A549 (cell line): ENCODE data around the gene SLC7A6OS. TPM values are rescaled to one million over a fixed set of nuclear protein-coding genes. Genes with fewer than 3 reads are reported as not detected.

ENCODE experiments used
- ATAC-seq, 2 experiments: fragments of 200-7000 bp in 1 of 2; fragments of >200 bp in 1 of 2; cut with Nextera tagmentation in 1 of 2; cut with Tn5 transposase in 1 of 2; 3 replicates each; pipeline versions ENCODE4 v1.8.0 to v1.9.1; 2018 to 2020; ENCODE audit warnings: mild to moderate bottlenecking in 1 of 2, moderate library complexity in 1 of 2
- CTCF ChIA-PET: fragments of 300-600 bp; sonication (Branson Sonifier 250); formaldehyde crosslinking; extraction: SDS; loops from one replicate; lab custom pipeline; 2021; ENCODE audit warnings: antibody characterized with exemption, inconsistent platforms; lab: Yijun Ruan, JAX
- POLR2A ChIA-PET: fragments of 350-600 bp; formaldehyde crosslinking; extraction: SDS; loops from one replicate; lab custom pipeline; 2021; ENCODE audit warnings: antibody characterized with exemption, inconsistent platforms; lab: Yijun Ruan, JAX
- DNase-seq, 2 experiments: peaks; one replicate each; pipeline versions ENCODE4 v3.0.0 to v3.0.0-alpha.2; 2011 to 2016; ENCODE audit warnings: low read depth in 1 of 2, low spot score in 1 of 2
- FAIRE-seq: peaks from 2 replicates; lab custom pipeline; 2011; peaks lifted over from hg19 to GRCh38; lab: Jason Lieb, UNC
- H3K27ac ChIP-seq, 2 experiments: fragments of >200 bp; sonication (Bioruptor Twin); formaldehyde crosslinking; 3 replicates each; pipeline ENCODE4 v1.5.1; 2016 to 2017
- H3K4me1 ChIP-seq: fragments of >200 bp; sonication (Bioruptor Twin); formaldehyde crosslinking; 3 replicates; pipeline ENCODE4 v1.6.1; 2016
- H3K4me2 ChIP-seq: fragments of >200 bp; sonication (Bioruptor Twin); formaldehyde crosslinking; 3 replicates; pipeline ENCODE4 v1.6.1; 2016
- H3K4me3 ChIP-seq: fragments of >200 bp; sonication (Bioruptor Twin); formaldehyde crosslinking; 3 replicates; pipeline ENCODE4 v1.5.1; 2016
- H3K9me3 ChIP-seq: fragments of >200 bp; sonication (Bioruptor Twin); formaldehyde crosslinking; 3 replicates; pipeline ENCODE4 v1.6.1; 2016
- BHLHE40 ChIP-seq: IDR thresholded peaks from 2 replicates; pipeline ENCODE4 v1.6.1; 2012; ENCODE audit warnings: low read depth, low read length, inconsistent platforms
- CBX2 ChIP-seq: fragments of 200-600 bp; sonication (generic); IDR thresholded peaks from 2 replicates; pipeline ENCODE4 v1.6.1; 2016; ENCODE audit warnings: low read depth, mild to moderate bottlenecking, borderline replicate concordance
- CEBPB ChIP-seq, 2 experiments: fragments of >200 bp in 1 of 2; sonication (Bioruptor Twin) in 1 of 2; formaldehyde crosslinking in 1 of 2; IDR thresholded peaks; 2 replicates each; pipeline ENCODE4 v1.6.1; 2012 to 2016
- CHD2 ChIP-seq: fragments of 150-350 bp; IDR thresholded peaks from 2 replicates; pipeline ENCODE4 v1.6.1; 2014; ENCODE audit warnings: low read length; ENCODE audit not compliant: partially characterized antibody
- CHD4 ChIP-seq: fragments of 200-600 bp; sonication (generic); IDR thresholded peaks from 2 replicates; pipeline ENCODE4 v1.6.1; 2016; ENCODE audit warnings: antibody characterized with exemption, mild to moderate bottlenecking, borderline replicate concordance
- EHF ChIP-seq: fragments of 250-450 bp; sonication (Bioruptor Pico); IDR thresholded peaks from 2 replicates; pipeline ENCODE4 v1.5.0; 2020; ENCODE audit warnings: mild to moderate bottlenecking
- EHMT2 ChIP-seq: fragments of 200-600 bp; sonication (generic); IDR thresholded peaks from 2 replicates; pipeline ENCODE4 v1.6.1; 2016; ENCODE audit warnings: antibody characterized with exemption, low read depth, mild to moderate bottlenecking, moderate library complexity
- FOXS1 ChIP-seq: fragments of 250-450 bp; sonication (Bioruptor Pico); IDR thresholded peaks from 2 replicates; pipeline ENCODE4 v1.5.0; 2020; ENCODE audit warnings: mild to moderate bottlenecking, moderate library complexity
- HEYL ChIP-seq: fragments of 250-450 bp; sonication (Bioruptor Pico); IDR thresholded peaks from 2 replicates; pipeline ENCODE4 v1.8.0; 2021; ENCODE audit warnings: mild to moderate bottlenecking, moderate library complexity
- JUN ChIP-seq, 2 experiments: fragments of >200 bp; sonication (Bioruptor Twin); formaldehyde crosslinking; IDR thresholded peaks; 2 replicates in 1 of 2; 3 replicates in 1 of 2; pipeline ENCODE4 v1.6.1; 2016 to 2017
- KDM1A ChIP-seq: fragments of 200-600 bp; sonication (generic); IDR thresholded peaks from 2 replicates; pipeline ENCODE4 v1.6.1; 2016; ENCODE audit warnings: low read depth, mild to moderate bottlenecking
- KDM5A ChIP-seq: fragments of 200-600 bp; sonication (generic); IDR thresholded peaks from 2 replicates; pipeline ENCODE4 v1.6.1; 2016; ENCODE audit warnings: antibody characterized with exemption, mild to moderate bottlenecking
- MAZ ChIP-seq: fragments of 150-350 bp; IDR thresholded peaks from 2 replicates; pipeline ENCODE4 v1.6.1; 2014; ENCODE audit warnings: antibody characterized with exemption, low read depth, low read length, borderline replicate concordance
- PHF8 ChIP-seq: fragments of 200-600 bp; sonication (generic); IDR thresholded peaks from 2 replicates; pipeline ENCODE4 v1.6.1; 2016; ENCODE audit warnings: low read depth, mild to moderate bottlenecking, antibody characterized with exemption, moderate library complexity, borderline replicate concordance
- POLR2A ChIP-seq: IDR thresholded peaks from 2 replicates; pipeline ENCODE4 v1.6.1; 2012; ENCODE audit warnings: mild to moderate bottlenecking, low read length
- RNF2 ChIP-seq: fragments of 200-600 bp; sonication (generic); IDR thresholded peaks from 2 replicates; pipeline ENCODE4 v1.6.1; 2016; ENCODE audit warnings: low read depth, mild to moderate bottlenecking, antibody characterized with exemption, moderate library complexity, borderline replicate concordance
- SMC3 ChIP-seq: fragments of >200 bp; sonication (Bioruptor Twin); formaldehyde crosslinking; IDR thresholded peaks from 3 replicates; pipeline ENCODE4 v1.6.1; 2018; ENCODE audit warnings: inconsistent platforms
- SREBF2 ChIP-seq: fragments of 450-650 bp; IDR thresholded peaks from 2 replicates; pipeline ENCODE4 v1.6.1; 2014; ENCODE audit warnings: mild to moderate bottlenecking, moderate library complexity
- ZC3H11A ChIP-seq: fragments of 450-650 bp; IDR thresholded peaks from 2 replicates; pipeline ENCODE4 v1.6.1; 2014; ENCODE audit warnings: antibody characterized with exemption, mild to moderate bottlenecking
- ZFP36 ChIP-seq: fragments of 450-650 bp; IDR thresholded peaks from 2 replicates; pipeline ENCODE4 v1.6.1; 2014; ENCODE audit warnings: borderline replicate concordance; ENCODE audit not compliant: partially characterized antibody
- ZSCAN20 ChIP-seq: fragments of 250-450 bp; sonication (Bioruptor Pico); IDR thresholded peaks from 2 replicates; pipeline ENCODE4 v1.8.0; 2022; ENCODE audit warnings: mild to moderate bottlenecking, moderate library complexity
- WGBS: methylation state at CpG from one replicate; pipeline ENCODE4 v1.1.6; 2017; ENCODE audit errors: missing lambda C conversion rate; 5-methylcytosine and 5-hydroxymethylcytosine counted together
- polyA plus RNA-seq, 4 experiments: library from polyadenylated mRNA; depleted of rRNA in 3 of 4; stranded (reverse); fragments of >200 nt; fragmentation: RNase III in 1 of 4; extraction: RNeasy Plus Mini Kit Qiagen cat#74134 plus additional on column Dnase treatment in 1 of 4; gene quantifications; 2 replicates in 3 of 4; 3 replicates in 1 of 4; pipeline ENCODE4 v1.2.3, GENCODE V29; 2011 to 2017
- TF ChIP-seq, protein P1 (sequence below): fragments of >200 bp; sonication (Bioruptor Twin); formaldehyde crosslinking; IDR thresholded peaks from 3 replicates; pipeline ENCODE4 v1.6.1; 2016
- TF ChIP-seq, protein P2 (sequence below): fragments of 150-350 bp; IDR thresholded peaks from 2 replicates; pipeline ENCODE4 v1.6.1; 2014; ENCODE audit warnings: low read depth, mild to moderate bottlenecking, low read length
- TF ChIP-seq, protein P3 (sequence below): fragments of 200-600 bp; sonication (generic); IDR thresholded peaks from 2 replicates; pipeline ENCODE4 v1.6.1; 2016; ENCODE audit warnings: antibody characterized with exemption, mild to moderate bottlenecking, moderate library complexity
- TF ChIP-seq, protein P4 (sequence below): IDR thresholded peaks from 2 replicates; pipeline ENCODE4 v1.6.1; 2012
- TF ChIP-seq, protein P5 (sequence below): fragments of 250-450 bp; sonication (Bioruptor Pico); IDR thresholded peaks from 2 replicates; pipeline ENCODE4 v1.5.0; 2021; ENCODE audit warnings: mild to moderate bottlenecking, moderate library complexity, borderline replicate concordance
- TF ChIP-seq, protein P6 (sequence below): IDR thresholded peaks from 2 replicates; pipeline ENCODE4 v1.6.1; 2012; ENCODE audit warnings: low read depth, borderline replicate concordance

SLC7A6OS gene
- polyA plus RNA-seq, 2 of the 4 experiments (the other 2 are of a cell fraction) = 10.4 to 11.9 TPM

DNA sequence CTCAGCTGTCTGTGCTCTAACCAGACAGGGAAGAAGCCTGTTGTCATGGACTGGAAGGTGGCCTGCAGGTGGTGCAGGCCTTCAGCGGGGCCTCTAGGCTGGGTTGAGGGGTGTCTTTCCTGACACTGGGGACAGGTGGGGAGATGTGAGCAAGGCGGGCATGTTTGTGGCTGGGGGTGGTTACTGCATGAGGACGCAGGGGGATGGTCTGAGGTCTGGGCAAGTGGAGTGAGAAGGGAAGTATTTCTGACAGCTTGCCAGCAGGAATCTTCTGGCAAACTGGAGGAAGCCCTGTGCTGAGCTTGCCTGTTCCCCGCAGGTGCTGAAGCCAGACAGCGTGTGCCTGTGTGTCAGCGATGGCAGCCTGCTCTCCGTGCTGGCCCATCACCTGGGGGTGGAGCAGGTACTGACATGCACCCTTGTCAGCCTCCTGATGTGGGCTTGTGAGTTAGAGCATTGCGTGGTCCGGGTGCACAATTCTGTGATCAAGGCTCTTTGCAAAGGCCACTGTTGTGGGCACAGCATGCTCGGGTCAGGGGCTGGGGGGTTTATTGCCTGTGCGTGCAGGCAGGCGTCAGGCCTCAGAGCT is 36.2 kb upstream of the SLC7A6OS start:
- H3K27ac ChIP-seq = no peak overlapping the region
- FAIRE-seq (no peak), DNase-seq (no peak)
- no peak overlapping the region for H3K4me2 ChIP-seq
- WGBS = 97% methylated on average over 12 of the region's 12 CpGs
- TF ChIP-seq FOXS1 (CRISPR knock-in tag) = no peak
- TF ChIP-seq CHD2 = no peak
- TF ChIP-seq EHMT2 = no peak
- TF ChIP-seq CBX2 = no peak
- no peak for TF ChIP-seq POLR2A
- TF ChIP-seq RNF2 = no peak
- TF ChIP-seq SREBF2 = no peak
- TF ChIP-seq, protein P1, sequence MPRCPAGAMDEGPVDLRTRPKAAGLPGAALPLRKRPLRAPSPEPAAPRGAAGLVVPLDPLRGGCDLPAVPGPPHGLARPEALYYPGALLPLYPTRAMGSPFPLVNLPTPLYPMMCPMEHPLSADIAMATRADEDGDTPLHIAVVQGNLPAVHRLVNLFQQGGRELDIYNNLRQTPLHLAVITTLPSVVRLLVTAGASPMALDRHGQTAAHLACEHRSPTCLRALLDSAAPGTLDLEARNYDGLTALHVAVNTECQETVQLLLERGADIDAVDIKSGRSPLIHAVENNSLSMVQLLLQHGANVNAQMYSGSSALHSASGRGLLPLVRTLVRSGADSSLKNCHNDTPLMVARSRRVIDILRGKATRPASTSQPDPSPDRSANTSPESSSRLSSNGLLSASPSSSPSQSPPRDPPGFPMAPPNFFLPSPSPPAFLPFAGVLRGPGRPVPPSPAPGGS = no peak
- TF ChIP-seq BHLHE40 = no peak
- no peak for TF ChIP-seq KDM5A
- TF ChIP-seq CHD4 = no peak
- TF ChIP-seq ZFP36 = no peak
- TF ChIP-seq, protein P2, sequence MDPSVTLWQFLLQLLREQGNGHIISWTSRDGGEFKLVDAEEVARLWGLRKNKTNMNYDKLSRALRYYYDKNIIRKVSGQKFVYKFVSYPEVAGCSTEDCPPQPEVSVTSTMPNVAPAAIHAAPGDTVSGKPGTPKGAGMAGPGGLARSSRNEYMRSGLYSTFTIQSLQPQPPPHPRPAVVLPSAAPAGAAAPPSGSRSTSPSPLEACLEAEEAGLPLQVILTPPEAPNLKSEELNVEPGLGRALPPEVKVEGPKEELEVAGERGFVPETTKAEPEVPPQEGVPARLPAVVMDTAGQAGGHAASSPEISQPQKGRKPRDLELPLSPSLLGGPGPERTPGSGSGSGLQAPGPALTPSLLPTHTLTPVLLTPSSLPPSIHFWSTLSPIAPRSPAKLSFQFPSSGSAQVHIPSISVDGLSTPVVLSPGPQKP = no peak
- no peak for TF ChIP-seq KDM1A
- no peak for TF ChIP-seq ZSCAN20 (CRISPR knock-in tag)
- TF ChIP-seq CEBPB (IDR thresholded peaks at IDR 0.05) = no peak
- TF ChIP-seq, protein P3, sequence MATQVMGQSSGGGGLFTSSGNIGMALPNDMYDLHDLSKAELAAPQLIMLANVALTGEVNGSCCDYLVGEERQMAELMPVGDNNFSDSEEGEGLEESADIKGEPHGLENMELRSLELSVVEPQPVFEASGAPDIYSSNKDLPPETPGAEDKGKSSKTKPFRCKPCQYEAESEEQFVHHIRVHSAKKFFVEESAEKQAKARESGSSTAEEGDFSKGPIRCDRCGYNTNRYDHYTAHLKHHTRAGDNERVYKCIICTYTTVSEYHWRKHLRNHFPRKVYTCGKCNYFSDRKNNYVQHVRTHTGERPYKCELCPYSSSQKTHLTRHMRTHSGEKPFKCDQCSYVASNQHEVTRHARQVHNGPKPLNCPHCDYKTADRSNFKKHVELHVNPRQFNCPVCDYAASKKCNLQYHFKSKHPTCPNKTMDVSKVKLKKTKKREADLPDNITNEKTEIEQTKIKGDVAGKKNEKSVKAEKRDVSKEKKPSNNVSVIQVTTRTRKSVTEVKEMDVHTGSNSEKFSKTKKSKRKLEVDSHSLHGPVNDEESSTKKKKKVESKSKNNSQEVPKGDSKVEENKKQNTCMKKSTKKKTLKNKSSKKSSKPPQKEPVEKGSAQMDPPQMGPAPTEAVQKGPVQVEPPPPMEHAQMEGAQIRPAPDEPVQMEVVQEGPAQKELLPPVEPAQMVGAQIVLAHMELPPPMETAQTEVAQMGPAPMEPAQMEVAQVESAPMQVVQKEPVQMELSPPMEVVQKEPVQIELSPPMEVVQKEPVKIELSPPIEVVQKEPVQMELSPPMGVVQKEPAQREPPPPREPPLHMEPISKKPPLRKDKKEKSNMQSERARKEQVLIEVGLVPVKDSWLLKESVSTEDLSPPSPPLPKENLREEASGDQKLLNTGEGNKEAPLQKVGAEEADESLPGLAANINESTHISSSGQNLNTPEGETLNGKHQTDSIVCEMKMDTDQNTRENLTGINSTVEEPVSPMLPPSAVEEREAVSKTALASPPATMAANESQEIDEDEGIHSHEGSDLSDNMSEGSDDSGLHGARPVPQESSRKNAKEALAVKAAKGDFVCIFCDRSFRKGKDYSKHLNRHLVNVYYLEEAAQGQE = no peak
- TF ChIP-seq, all 56 proteins: peak for 0
- ChIA-PET POLR2A (no interaction called here), CTCF (interaction anchor here (1.5 kb wide), 1 partner anchor 18 kb away, joined by 5 read pairs; no protein-coding TSS in a partner anchor)
- Histone ChIP-seq H3K4me1 (no peaks in the 10 kb centered on the region), H3K4me3 (no peak overlapping the region), H3K9me3 (no peaks in the 10 kb centered on the region)
- no peak for ATAC-seq

DNA sequence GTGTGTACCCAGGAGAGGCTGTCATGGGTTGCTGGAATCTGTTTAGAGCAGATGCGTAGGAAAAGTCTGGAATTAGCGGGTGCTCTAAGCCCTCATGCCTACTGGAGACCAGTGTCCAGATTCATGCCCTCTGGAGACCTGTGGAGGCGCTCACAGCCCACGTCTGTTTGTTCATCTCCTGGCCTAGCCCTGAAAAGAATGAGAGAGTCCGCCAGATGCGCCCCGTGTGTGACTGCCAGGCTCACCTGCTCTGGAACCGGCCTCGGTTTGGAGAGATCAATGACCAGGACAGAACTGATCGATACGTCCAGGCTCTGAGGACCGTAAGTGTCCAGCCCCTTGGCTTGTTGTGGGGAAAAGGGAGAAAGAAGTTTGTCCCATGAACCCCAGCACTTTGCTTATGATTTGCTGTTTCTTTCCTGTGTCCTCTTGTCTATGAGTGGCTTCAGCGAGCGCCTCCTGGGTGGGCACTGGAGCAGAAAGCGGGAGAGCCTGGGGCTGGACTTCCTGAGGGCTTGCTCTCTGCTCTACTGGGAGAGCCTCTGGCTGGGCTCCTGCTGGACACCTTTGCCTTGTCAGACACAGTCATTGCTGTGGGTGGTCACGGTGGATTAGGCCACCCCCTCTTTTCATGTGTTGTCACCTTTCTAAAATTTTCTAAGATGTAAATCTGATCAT is 35.4 kb upstream of the SLC7A6OS start:
- TF ChIP-seq, protein P4, sequence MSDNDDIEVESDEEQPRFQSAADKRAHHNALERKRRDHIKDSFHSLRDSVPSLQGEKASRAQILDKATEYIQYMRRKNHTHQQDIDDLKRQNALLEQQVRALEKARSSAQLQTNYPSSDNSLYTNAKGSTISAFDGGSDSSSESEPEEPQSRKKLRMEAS = no peak
- TF ChIP-seq HEYL (CRISPR knock-in tag) = no peak
- no peak for TF ChIP-seq ZC3H11A
- no peak for TF ChIP-seq RNF2
- no peak for TF ChIP-seq SMC3
- TF ChIP-seq BHLHE40 = no peak
- TF ChIP-seq PHF8 = no peak
- TF ChIP-seq POLR2A = no peak
- TF ChIP-seq EHF = no peak
- TF ChIP-seq CHD4 = no peak
- TF ChIP-seq, protein P5, sequence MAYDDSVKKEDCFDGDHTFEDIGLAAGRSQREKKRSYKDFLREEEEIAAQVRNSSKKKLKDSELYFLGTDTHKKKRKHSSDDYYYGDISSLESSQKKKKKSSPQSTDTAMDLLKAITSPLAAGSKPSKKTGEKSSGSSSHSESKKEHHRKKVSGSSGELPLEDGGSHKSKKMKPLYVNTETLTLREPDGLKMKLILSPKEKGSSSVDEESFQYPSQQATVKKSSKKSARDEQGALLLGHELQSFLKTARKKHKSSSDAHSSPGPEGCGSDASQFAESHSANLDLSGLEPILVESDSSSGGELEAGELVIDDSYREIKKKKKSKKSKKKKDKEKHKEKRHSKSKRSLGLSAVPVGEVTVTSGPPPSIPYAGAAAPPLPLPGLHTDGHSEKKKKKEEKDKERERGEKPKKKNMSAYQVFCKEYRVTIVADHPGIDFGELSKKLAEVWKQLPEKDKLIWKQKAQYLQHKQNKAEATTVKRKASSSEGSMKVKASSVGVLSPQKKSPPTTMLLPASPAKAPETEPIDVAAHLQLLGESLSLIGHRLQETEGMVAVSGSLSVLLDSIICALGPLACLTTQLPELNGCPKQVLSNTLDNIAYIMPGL (CRISPR knock-in tag) = no peak
- no peak for TF ChIP-seq CHD2
- TF ChIP-seq, protein P6, sequence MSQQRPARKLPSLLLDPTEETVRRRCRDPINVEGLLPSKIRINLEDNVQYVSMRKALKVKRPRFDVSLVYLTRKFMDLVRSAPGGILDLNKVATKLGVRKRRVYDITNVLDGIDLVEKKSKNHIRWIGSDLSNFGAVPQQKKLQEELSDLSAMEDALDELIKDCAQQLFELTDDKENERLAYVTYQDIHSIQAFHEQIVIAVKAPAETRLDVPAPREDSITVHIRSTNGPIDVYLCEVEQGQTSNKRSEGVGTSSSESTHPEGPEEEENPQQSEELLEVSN = no peak
- no peak for TF ChIP-seq JUN (IDR thresholded peaks at IDR 0.05)
- TF ChIP-seq MAZ = no peak
- H3K4me2 ChIP-seq = no peak overlapping the region
- DNase-seq = no peak
- CTCF ChIA-PET = interaction anchor here (1.2 to 4.4 kb wide), 2 partner anchors 17 to 85 kb away, joined by 5 to 22 read pairs; no protein-coding TSS in a partner anchor
- no peak for FAIRE-seq
- no peak overlapping the region for H3K4me3 ChIP-seq
- WGBS = 96% methylated on average over 16 of the region's 16 CpGs
- H3K4me1 ChIP-seq = no peaks in the 10 kb centered on the region
- no peak overlapping the region for H3K27ac ChIP-seq
- no peaks in the 10 kb centered on the region for H3K9me3 ChIP-seq
- POLR2A ChIA-PET = no interaction called here
- peak; percentile 41 to 51; a peak in 2 of 6 replicates for ATAC-seq
